Measurements from ENCODE around the gene NMNAT3.

GRCh38 chr3:139540651-139541531 lies 136.9 kb downstream of the NMNAT3 start:
- TF ChIP-seq, protein P1, sequence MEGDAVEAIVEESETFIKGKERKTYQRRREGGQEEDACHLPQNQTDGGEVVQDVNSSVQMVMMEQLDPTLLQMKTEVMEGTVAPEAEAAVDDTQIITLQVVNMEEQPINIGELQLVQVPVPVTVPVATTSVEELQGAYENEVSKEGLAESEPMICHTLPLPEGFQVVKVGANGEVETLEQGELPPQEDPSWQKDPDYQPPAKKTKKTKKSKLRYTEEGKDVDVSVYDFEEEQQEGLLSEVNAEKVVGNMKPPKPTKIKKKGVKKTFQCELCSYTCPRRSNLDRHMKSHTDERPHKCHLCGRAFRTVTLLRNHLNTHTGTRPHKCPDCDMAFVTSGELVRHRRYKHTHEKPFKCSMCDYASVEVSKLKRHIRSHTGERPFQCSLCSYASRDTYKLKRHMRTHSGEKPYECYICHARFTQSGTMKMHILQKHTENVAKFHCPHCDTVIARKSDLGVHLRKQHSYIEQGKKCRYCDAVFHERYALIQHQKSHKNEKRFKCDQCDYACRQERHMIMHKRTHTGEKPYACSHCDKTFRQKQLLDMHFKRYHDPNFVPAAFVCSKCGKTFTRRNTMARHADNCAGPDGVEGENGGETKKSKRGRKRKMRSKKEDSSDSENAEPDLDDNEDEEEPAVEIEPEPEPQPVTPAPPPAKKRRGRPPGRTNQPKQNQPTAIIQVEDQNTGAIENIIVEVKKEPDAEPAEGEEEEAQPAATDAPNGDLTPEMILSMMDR (conservative IDR thresholded peaks at IDR 0.05; ENCODE audit: low read depth, low read length): no peak
- no peak for TF ChIP-seq EZH2 (IDR thresholded peaks at IDR 0.05; ENCODE audit: low read length, unreplicated experiment)
